ENCODE results near the gene F7.

DNA sequence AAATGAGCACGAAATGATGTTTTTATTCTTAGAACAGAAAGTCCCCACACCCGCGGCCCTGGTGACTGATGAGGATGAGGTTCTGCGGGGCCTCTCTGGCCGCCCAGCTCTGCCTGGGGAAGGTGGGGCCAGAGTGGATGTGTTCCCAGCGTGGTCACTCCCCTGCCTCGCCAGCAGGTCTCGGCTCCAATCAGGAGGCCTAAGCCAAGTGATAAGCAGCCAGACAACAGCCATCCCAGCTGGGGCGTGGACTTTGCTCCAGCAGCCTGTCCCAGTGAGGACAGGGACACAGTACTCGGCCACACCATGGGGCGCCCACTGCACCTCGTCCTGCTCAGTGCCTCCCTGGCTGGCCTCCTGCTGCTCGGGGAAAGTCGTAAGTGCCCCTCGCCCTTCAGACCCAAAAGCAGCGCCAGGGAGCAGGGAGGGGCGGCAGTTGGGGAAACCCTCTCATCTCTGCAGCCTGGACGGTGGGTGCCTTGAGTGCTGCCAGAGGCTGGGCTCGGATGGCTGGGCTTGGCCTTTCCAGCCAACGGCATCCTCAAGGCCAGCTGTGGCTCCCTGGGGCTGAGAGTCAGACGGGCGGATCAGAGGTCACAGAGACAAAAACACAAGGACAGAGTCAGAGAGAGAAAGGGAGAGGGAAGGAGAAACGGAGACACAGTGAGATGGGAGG lies 17.1 kb downstream of the F7 start, which contains the start of gene F10:
- TF ChIP-seq, protein P1, sequence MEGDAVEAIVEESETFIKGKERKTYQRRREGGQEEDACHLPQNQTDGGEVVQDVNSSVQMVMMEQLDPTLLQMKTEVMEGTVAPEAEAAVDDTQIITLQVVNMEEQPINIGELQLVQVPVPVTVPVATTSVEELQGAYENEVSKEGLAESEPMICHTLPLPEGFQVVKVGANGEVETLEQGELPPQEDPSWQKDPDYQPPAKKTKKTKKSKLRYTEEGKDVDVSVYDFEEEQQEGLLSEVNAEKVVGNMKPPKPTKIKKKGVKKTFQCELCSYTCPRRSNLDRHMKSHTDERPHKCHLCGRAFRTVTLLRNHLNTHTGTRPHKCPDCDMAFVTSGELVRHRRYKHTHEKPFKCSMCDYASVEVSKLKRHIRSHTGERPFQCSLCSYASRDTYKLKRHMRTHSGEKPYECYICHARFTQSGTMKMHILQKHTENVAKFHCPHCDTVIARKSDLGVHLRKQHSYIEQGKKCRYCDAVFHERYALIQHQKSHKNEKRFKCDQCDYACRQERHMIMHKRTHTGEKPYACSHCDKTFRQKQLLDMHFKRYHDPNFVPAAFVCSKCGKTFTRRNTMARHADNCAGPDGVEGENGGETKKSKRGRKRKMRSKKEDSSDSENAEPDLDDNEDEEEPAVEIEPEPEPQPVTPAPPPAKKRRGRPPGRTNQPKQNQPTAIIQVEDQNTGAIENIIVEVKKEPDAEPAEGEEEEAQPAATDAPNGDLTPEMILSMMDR (conservative IDR thresholded peaks at IDR 0.05; ENCODE audit: low read depth, low read length) = no peak
- TF ChIP-seq MAFK (IDR thresholded peaks at IDR 0.05; ENCODE audit: low read depth, low read length) (no peak), POLR2A (IDR thresholded peaks at IDR 0.05; ENCODE audit: low read depth, low read length) (no peak), CEBPB (IDR thresholded peaks at IDR 0.05; ENCODE audit: low read depth, low read length) (no peak), RAD21 (IDR thresholded peaks at IDR 0.05; ENCODE audit: low read length) (no peak), RCOR1 (IDR thresholded peaks at IDR 0.05; ENCODE audit: insufficient replicate concordance, low read length) (no peak), SMC3 (IDR thresholded peaks at IDR 0.05; ENCODE audit: low read depth, low read length) (no peak), MXI1 (IDR thresholded peaks at IDR 0.05; ENCODE audit: borderline replicate concordance, low read depth, low read length) (no peak), MAZ (IDR thresholded peaks at IDR 0.05; ENCODE audit: borderline replicate concordance, low read depth, low read length) (peak; percentile 20; the same call in 1 of the 2 replicates), RFX5 (IDR thresholded peaks at IDR 0.05; ENCODE audit: low read depth, low read length) (no peak)
- TF ChIP-seq, protein P2, sequence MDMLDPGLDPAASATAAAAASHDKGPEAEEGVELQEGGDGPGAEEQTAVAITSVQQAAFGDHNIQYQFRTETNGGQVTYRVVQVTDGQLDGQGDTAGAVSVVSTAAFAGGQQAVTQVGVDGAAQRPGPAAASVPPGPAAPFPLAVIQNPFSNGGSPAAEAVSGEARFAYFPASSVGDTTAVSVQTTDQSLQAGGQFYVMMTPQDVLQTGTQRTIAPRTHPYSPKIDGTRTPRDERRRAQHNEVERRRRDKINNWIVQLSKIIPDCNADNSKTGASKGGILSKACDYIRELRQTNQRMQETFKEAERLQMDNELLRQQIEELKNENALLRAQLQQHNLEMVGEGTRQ (IDR thresholded peaks at IDR 0.05; ENCODE audit: low read depth, low read length) = no peak
